Effector CD8-positive, alpha-beta T cell (primary cell): ENCODE results near the gene PTPRH.

Experiments used
- DNase-seq: peaks from one replicate; lab custom pipeline; 2025; lab: John Stamatoyannopoulos, UW
- total RNA-seq, 4 experiments: gene quantifications; one replicate each; lab custom pipeline; 2026; lab: John Stamatoyannopoulos, UW

The PTPRH gene
- total RNA-seq, result 0 to 0.54 (median 0.33) reads per million in 4 experiments

GRCh38 chr19:55208880-55209692 lies at the start of gene PTPRH:
Gene PTPRH, minus strand, starts transcription at chr19:55209501. Its CDS starts 68 bp downstream, at chr19:55209433.
- peak; percentile 10 for DNase-seq

GRCh38 chr19:55258476-55258827 lies 49.2 kb upstream of the PTPRH start:
- DNase-seq, result peak; percentile 38

- no peak for DNase-seq
Observed at GRCh38 chr19:55257461-55258420, 48.4 kb upstream of the PTPRH start.

- DNase-seq, result no peak
Observed at GRCh38 chr19:55256562-55257460, 47.5 kb upstream of the PTPRH start.

- DNase-seq, result no peak
Observed at GRCh38 chr19:55255618-55256423, 46.5 kb upstream of the PTPRH start.

- no peak for DNase-seq
Observed at GRCh38 chr19:55254625-55254977, 45.3 kb upstream of the PTPRH start.

GRCh38 chr19:55253842-55254624 lies 44.7 kb upstream of the PTPRH start:
- peak; percentile 48 for DNase-seq

GRCh38 chr19:55252760-55253663 lies 43.7 kb upstream of the PTPRH start:
- DNase-seq, result no peak

GRCh38 chr19:55251341-55252081 lies 42.2 kb upstream of the PTPRH start:
- no peak for DNase-seq

- no peak for DNase-seq
Observed at GRCh38 chr19:55250262-55251036, 41.1 kb upstream of the PTPRH start.

- DNase-seq, result no peak
Observed at GRCh38 chr19:55249841-55250240, 40.5 kb upstream of the PTPRH start.

- DNase-seq, result no peak
Observed at GRCh38 chr19:55248704-55249103, 39.4 kb upstream of the PTPRH start.

GRCh38 chr19:55248166-55248675 lies 38.9 kb upstream of the PTPRH start:
- DNase-seq, result no peak

- no peak for DNase-seq
Observed at GRCh38 chr19:55247621-55248099, 38.4 kb upstream of the PTPRH start.

- DNase-seq, result no peak
Observed at GRCh38 chr19:55246462-55247451, 37.5 kb upstream of the PTPRH start.
